IPS DF 4.7 (cell line): ENCODE results near the gene C1QTNF4.
"Not testable (repeated sequence)": the region's sequence is repeated elsewhere in the genome, so short reads cannot be mapped to it uniquely, and the experiment has no call there.

Source experiments
- DNase-seq: peaks from one replicate; pipeline ENCODE4 v3.0.0-alpha.2; 2013; ENCODE audit warnings: low spot score; ENCODE audit errors: extremely low read depth

C1QTNF4 gene

GRCh38 chr11:47566149-47566698, 28.0 kb downstream of the C1QTNF4 start:
- no peak for DNase-seq

DNA sequence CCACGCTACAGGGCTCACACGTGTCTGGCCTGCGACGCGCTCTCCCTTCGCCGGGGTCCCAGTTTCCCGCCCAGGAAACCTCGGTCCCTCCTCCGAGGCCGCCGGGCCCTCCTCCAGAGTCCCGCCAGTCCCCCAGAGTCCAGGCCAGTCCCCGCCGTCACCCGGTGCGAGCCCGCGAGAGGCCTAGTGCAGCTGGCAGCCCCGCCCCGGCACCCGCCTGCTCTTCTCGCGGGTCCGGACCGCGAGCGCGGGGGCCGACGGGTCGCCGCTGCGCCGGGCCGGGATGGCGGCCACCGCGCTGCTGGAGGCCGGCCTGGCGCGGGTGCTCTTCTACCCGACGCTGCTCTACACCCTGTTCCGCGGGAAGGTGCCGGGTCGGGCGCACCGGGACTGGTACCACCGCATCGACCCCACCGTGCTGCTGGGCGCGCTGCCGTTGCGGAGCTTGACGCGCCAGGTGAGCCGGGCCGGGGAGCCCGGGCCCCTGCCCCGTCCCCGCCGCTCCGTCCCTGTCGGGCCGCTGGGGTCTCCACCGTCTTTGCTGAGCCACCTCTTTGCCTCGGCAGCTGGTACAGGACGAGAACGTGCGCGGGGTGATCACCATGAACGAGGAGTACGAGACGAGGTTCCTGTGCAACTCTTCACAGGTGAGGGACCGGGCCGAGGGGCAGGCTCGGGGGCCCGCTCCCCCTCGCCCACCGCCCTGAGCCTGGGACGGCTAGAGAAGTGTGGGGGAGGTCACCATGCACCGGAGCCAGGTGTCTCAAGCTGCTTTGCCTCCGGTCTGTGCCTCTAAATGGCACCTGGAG, 28.7 kb downstream of the C1QTNF4 start, which contains the start of gene PTPMT1:
TSS of gene PTPMT1 (plus strand) at position 260 of the 809 bp plus-strand sequence. CDS start at position 284, 24 bp downstream.
- DNase-seq = no peak

- no peak for DNase-seq
Measured at GRCh38 chr11:47564933-47565339, 29.3 kb downstream of the C1QTNF4 start.

DNA sequence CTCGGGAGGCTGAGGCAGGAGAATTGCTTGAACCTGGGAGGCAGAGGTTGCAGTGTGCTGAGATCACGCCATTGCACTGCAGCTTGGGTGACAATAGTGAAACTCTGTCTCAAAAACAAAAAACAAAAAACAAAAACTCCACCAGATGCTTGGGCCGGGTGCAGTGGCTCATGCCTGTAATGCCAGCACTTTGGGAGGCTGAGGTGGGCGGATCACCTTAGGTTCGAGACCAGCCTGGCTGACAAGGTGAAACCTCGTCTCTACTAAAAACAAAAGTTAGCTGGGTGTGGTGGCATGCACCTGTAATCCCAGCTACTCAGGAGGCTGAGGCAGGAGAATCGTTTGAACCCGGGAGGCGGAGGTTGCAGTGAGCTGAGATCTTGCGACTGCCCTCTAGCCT, 29.8 kb downstream of the C1QTNF4 start:
- not testable (repeated sequence) for DNase-seq

- DNase-seq = not testable (repeated sequence)
Measured at GRCh38 chr11:47562393-47562792, 31.8 kb downstream of the C1QTNF4 start.

DNA sequence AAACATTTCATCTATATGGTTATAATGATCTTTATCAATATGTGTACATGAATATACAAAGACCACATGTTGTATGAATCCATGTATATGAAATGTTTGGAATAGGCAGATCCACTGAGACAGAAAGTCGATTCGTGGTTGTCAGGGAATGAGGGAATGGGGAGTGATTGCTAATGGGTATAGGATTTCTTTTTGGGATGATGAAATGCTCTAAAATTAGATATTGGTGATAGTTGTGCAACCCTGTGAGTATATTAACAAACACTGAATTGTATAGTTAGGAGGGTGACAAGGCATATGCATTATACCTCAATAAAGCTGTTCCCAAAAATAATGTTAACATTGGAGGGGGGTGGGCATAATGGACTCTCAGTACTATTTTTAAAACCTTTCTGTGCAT, 33.8 kb downstream of the C1QTNF4 start:
- DNase-seq = no peak

GRCh38 chr11:47558695-47559094, 35.5 kb downstream of the C1QTNF4 start:
- DNase-seq = no peak

GRCh38 chr11:47557004-47557403, 37.2 kb downstream of the C1QTNF4 start:
- not testable (repeated sequence) for DNase-seq

GRCh38 chr11:47553406-47553743, 40.8 kb downstream of the C1QTNF4 start:
- DNase-seq = no peak

DNA sequence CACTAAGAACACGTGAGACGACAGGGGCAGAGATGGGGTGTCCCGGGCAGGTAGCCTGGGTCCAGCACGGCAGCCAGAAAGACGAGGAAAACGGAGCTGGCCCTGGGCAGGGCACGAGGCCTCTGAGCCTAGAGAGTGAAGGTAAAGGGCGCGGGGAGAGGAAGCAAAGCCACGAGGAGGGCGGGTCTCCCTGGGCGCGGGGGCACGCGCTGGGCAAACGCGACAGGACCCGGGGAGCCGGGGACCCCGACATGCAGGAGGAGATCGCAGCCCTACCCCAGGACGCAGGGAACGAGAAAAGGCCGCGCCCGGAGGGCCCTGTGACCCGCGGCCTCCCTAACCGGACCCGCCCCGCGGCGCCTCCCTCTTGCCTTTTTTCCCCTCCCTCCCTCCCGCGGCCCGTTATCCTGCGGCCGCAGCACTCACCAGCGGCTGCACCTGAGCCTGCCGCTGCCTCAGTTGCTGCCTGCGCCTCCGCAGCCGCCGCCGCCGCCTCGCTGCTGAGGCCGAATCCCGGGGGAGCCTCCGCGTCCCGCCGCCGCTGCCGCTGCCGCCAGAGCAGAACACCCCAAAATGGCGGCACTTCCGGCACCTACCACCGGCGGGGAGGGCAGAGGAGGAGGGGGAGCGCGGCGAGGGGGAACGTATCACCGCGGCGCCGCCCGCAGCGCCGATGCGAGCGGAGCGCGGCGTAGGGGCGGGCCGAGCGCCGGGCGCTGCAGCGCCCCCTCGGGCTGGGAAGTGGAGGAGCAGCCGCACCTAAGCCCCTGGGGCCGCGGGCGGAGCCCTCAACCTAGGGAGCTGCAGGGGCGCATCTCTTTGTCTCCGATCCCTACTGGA, 41.4 kb downstream of the C1QTNF4 start, which contains the start of gene CELF1:
TSS of gene CELF1 (minus strand) at position 567 of the 840 bp plus-strand sequence. CDS start 53,609 bp downstream, outside the sequence.
- no peak for DNase-seq

- DNase-seq = no peak
Measured at GRCh38 chr11:47552056-47552565, 42.1 kb downstream of the C1QTNF4 start.

- no peak for DNase-seq
Measured at GRCh38 chr11:47551086-47551485, 43.1 kb downstream of the C1QTNF4 start.

GRCh38 chr11:47550288-47551047, 43.7 kb downstream of the C1QTNF4 start:
- DNase-seq = no peak

- DNase-seq = not testable (repeated sequence)
Measured at GRCh38 chr11:47546274-47546673, 47.9 kb downstream of the C1QTNF4 start.

DNA sequence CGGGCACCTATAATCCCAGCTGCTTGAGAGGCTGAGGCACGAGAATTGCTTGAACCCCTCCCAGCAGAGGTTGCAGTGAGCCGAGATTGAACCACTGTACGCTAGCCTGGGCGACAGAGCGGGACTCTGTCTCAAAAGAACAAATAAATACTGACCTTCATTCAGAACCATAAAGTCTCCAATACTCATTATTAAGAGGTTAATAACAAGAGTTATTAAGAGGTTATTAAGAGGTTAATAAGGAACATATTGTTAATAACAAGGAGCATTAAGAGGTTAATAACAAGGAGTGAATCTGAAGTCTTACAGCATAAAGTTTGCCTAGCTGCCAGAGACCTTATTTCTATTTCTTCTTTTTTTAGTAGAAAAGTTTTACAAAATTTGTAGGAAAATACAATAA, 48.9 kb downstream of the C1QTNF4 start:
- no peak for DNase-seq

- DNase-seq = no peak
Measured at GRCh38 chr11:47541070-47541469, 53.1 kb downstream of the C1QTNF4 start.

DNA sequence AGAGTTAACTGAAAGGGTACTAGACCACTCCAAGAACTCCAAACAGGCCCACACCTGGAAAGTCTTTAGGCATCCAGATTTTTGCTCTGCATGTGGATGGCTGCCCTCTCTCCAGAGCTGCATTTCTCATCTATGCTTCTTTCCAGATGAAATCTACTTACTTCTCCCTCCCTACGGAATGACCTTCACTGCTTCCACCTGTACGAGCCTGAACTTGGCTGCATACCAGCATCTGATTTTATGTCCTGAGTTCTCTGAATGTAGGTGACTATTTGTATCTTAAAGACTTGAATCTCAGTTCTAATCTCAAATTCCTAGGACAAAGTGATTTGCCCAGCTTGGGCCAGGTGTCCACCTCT, 54.6 kb downstream of the C1QTNF4 start:
- no peak for DNase-seq
